BJ (cell line): Measurements from ENCODE around the gene HOXD3. TPM values are rescaled to one million over a fixed set of nuclear protein-coding genes. Genes with fewer than 3 reads are reported as not detected.

Experiments used
- CTCF ChIA-PET: fragments of 350-600 bp; formaldehyde crosslinking; extraction: SDS; loops from one replicate; lab custom pipeline; 2021; ENCODE audit warnings: antibody characterized with exemption, inconsistent platforms; lab: Yijun Ruan, JAX
- POLR2A ChIA-PET: fragments of 300-600 bp; sonication (Branson Sonifier 250); formaldehyde crosslinking; extraction: SDS; loops from one replicate; lab custom pipeline; 2021; ENCODE audit warnings: antibody characterized with exemption; lab: Charles Lee
- DNase-seq: peaks from one replicate; pipeline ENCODE4 v3.0.0-alpha.2; 2011; ENCODE audit warnings: low read depth
- H3K27me3 ChIP-seq: 2 replicates; pipeline ENCODE4 v1.6.0; 2011; ENCODE audit warnings: low read length; ENCODE audit not compliant: control insufficient read depth, insufficient read depth
- H3K36me3 ChIP-seq: 2 replicates; pipeline ENCODE4 v1.5.1; 2011; ENCODE audit warnings: low read length; ENCODE audit not compliant: control insufficient read depth, insufficient read depth
- H3K4me3 ChIP-seq: 2 replicates; pipeline ENCODE4 v1.5.1; 2011; ENCODE audit warnings: low read depth, mild to moderate bottlenecking, control low read depth, low read length
- polyA plus RNA-seq: library from polyadenylated mRNA; depleted of rRNA; stranded (reverse); fragments of >200 nt; gene quantifications from 2 replicates; pipeline ENCODE4 v1.2.3, GENCODE V29; 2011
- TF ChIP-seq, protein P1 (sequence below): IDR thresholded peaks from 2 replicates; pipeline ENCODE4 v1.5.1; 2011; ENCODE audit warnings: low read depth, mild to moderate bottlenecking, control low read depth, inconsistent platforms, low read length, moderate library complexity; ENCODE audit not compliant: insufficient read depth

The HOXD3 gene
- polyA plus RNA-seq, 1 experiment = not detected

- peaks cover 1% of the 10 kb centered on the region for H3K36me3 ChIP-seq
- H3K27me3 ChIP-seq = peaks cover 3% of the 10 kb centered on the region; the same call in 1 of the 2 replicates
- ChIA-PET POLR2A (no interaction called here), CTCF (interaction anchor here (0.6 to 1.9 kb wide), 6 partner anchors 10 to 543 kb away, joined by 3 to 7 read pairs (median 4); no protein-coding TSS in a partner anchor)
- H3K4me3 ChIP-seq = no peak overlapping the region
- TF ChIP-seq, protein P1, sequence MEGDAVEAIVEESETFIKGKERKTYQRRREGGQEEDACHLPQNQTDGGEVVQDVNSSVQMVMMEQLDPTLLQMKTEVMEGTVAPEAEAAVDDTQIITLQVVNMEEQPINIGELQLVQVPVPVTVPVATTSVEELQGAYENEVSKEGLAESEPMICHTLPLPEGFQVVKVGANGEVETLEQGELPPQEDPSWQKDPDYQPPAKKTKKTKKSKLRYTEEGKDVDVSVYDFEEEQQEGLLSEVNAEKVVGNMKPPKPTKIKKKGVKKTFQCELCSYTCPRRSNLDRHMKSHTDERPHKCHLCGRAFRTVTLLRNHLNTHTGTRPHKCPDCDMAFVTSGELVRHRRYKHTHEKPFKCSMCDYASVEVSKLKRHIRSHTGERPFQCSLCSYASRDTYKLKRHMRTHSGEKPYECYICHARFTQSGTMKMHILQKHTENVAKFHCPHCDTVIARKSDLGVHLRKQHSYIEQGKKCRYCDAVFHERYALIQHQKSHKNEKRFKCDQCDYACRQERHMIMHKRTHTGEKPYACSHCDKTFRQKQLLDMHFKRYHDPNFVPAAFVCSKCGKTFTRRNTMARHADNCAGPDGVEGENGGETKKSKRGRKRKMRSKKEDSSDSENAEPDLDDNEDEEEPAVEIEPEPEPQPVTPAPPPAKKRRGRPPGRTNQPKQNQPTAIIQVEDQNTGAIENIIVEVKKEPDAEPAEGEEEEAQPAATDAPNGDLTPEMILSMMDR = no peak
- DNase-seq = no peak
Observed at GRCh38 chr2:176110415-176111308, 46.4 kb upstream of the HOXD3 start.

- ChIA-PET POLR2A (no interaction called here), CTCF (interaction anchor here (1.6 to 1.9 kb wide), 3 partner anchors 9 to 543 kb away, joined by 4 to 7 read pairs (median 5); no protein-coding TSS in a partner anchor)
- H3K4me3 ChIP-seq = no peak overlapping the region
- TF ChIP-seq, protein P1 = peak; percentile 43; the same call in 1 of the 2 replicates
- H3K36me3 ChIP-seq = peaks cover 1% of the 10 kb centered on the region
- peaks cover 2% of the 10 kb centered on the region; the same call in 1 of the 2 replicates for H3K27me3 ChIP-seq
- no peak for DNase-seq
Observed at GRCh38 chr2:176111309-176111663, 45.8 kb upstream of the HOXD3 start.

DNA sequence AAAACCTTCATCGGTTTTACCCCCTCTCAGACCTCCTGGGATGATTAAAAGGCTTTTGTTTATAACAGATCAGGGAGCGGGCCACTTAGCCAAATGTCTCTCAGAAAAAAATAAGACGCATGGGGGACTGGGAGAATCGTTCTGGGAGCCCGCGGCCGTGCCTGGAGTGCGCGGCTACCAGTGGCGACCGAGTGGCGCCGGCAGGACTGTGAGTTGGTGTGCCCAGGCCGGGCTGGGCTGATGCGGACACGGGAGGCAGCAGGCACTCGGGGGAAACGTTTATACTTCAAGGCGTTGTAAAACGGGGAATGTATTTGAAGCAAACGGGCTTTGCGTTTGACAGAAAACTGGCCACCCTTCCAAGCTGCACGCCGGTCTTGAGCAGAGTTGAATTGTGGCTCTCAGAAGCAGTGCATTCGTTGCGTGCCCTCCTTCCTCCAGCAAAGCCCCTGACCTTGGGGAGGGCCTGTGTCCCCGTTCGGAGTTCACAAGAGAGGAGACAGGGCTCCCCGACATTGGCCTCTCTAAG is 45.2 kb upstream of the HOXD3 start:
- peaks cover 2% of the 10 kb centered on the region for H3K36me3 ChIP-seq
- DNase-seq = no peak
- POLR2A ChIA-PET = no interaction called here
- H3K4me3 ChIP-seq = no peak overlapping the region
- H3K27me3 ChIP-seq = no peaks in the 10 kb centered on the region
- CTCF ChIA-PET = no interaction called here
- TF ChIP-seq, protein P1 = no peak

- H3K27me3 ChIP-seq = no peaks in the 10 kb centered on the region
- POLR2A ChIA-PET = no interaction called here
- no peak for DNase-seq
- TF ChIP-seq, protein P1 = no peak
- H3K36me3 ChIP-seq = peaks cover 2% of the 10 kb centered on the region
- CTCF ChIA-PET = interaction anchor here (1.0 kb wide), 1 partner anchor 526 kb away, joined by 4 read pairs; no protein-coding TSS in a partner anchor
- no peak overlapping the region for H3K4me3 ChIP-seq
Observed at GRCh38 chr2:176112375-176113302, 44.5 kb upstream of the HOXD3 start.
